HEK293T (cell line): ENCODE data around the gene NAALADL2.

Experiments used
- FOXK2 ChIP-seq: fragments of 450-650 bp; IDR thresholded peaks from 2 replicates; pipeline ENCODE4 v1.6.1; 2016; ENCODE audit warnings: mild to moderate bottlenecking
- L3MBTL2 ChIP-seq: fragments of 450-650 bp; conservative IDR thresholded peaks from 2 replicates; pipeline ENCODE4 v1.6.1; 2016; ENCODE audit warnings: mild to moderate bottlenecking
- PKNOX1 ChIP-seq: fragments of 450-650 bp; IDR thresholded peaks from 2 replicates; pipeline ENCODE4 v1.6.1; 2016
- SP1 ChIP-seq: fragments of 450-650 bp; IDR thresholded peaks from 2 replicates; pipeline ENCODE4 v1.6.1; 2017
- TARDBP ChIP-seq: fragments of 450-650 bp; IDR thresholded peaks from 2 replicates; pipeline ENCODE4 v1.6.1; 2016

GRCh38 chr3:175329373-175329772, 470.2 kb downstream of the NAALADL2 start:
- TF ChIP-seq FOXK2 (no peak), TARDBP (no peak), SP1 (no peak), PKNOX1 (no peak), L3MBTL2 (no peak)
